SHP77 (cell line): Measurements from ENCODE around the gene TMEM9.

Experiments used
- DNase-seq, 2 experiments: peaks; one replicate each; lab custom pipeline; 2025; lab: John Stamatoyannopoulos, UW

The TMEM9 gene

GRCh38 chr1:201154389-201155165 lies at the start of gene TMEM9:
Gene TMEM9 (minus strand): TSS chr1:201154474. CDS start chr1:201153923, 551 bp downstream.
- DNase-seq: peak; percentile 91 to 92

- DNase-seq: no peak
These were observed 44.3 kb upstream of the TMEM9 start for GRCh38 chr1:201198598-201198997.

GRCh38 chr1:201194046-201194445 lies 39.8 kb upstream of the TMEM9 start:
- no peak for DNase-seq

- DNase-seq: no peak
These were observed 38.1 kb upstream of the TMEM9 start for GRCh38 chr1:201192261-201192788.

GRCh38 chr1:201191653-201192260 lies 37.5 kb upstream of the TMEM9 start:
- no peak for DNase-seq

- DNase-seq: peak; percentile 52 to 64
These were observed 36.4 kb upstream of the TMEM9 start, which contains the start of gene IGFN1 for GRCh38 chr1:201190624-201191051. Gene IGFN1 (plus strand): TSS chr1:201190824. CDS start chr1:201193294, 2,470 bp downstream.

- DNase-seq: no peak
These were observed 35.7 kb upstream of the TMEM9 start for GRCh38 chr1:201190005-201190404.

- no peak for DNase-seq
These were observed 34.8 kb upstream of the TMEM9 start for GRCh38 chr1:201189085-201189484.

- no peak for DNase-seq
These were observed 31.9 kb upstream of the TMEM9 start for GRCh38 chr1:201186192-201186591.

GRCh38 chr1:201185527-201186128 lies 31.4 kb upstream of the TMEM9 start:
- DNase-seq: no peak

GRCh38 chr1:201185123-201185453 lies 30.8 kb upstream of the TMEM9 start:
- no peak for DNase-seq

- peak; percentile 29 to 77 for DNase-seq
These were observed 30.2 kb upstream of the TMEM9 start for GRCh38 chr1:201184307-201185122.

GRCh38 chr1:201183753-201184152 lies 29.5 kb upstream of the TMEM9 start:
- DNase-seq: no peak

- DNase-seq: peak in 1 of 2 experiments; percentile 8
These were observed 28.9 kb upstream of the TMEM9 start for GRCh38 chr1:201183209-201183608.

GRCh38 chr1:201181726-201182125 lies 27.5 kb upstream of the TMEM9 start:
- DNase-seq: no peak

GRCh38 chr1:201181323-201181722 lies 27.0 kb upstream of the TMEM9 start:
- no peak for DNase-seq

GRCh38 chr1:201180901-201181300 lies 26.6 kb upstream of the TMEM9 start:
- no peak for DNase-seq

GRCh38 chr1:201180141-201180540 lies 25.9 kb upstream of the TMEM9 start:
- DNase-seq: no peak

GRCh38 chr1:201178718-201179117 lies 24.4 kb upstream of the TMEM9 start:
- no peak for DNase-seq

GRCh38 chr1:201176940-201177339 lies 22.7 kb upstream of the TMEM9 start:
- no peak for DNase-seq

- DNase-seq: no peak
These were observed 21.7 kb upstream of the TMEM9 start for GRCh38 chr1:201175820-201176500.
